Erythroblast (primary cell): Measurements from ENCODE around the gene NBPF6.

ENCODE experiments used
- GATA1 ChIP-seq: IDR thresholded peaks from 2 replicates; pipeline ENCODE4 v1.6.1; 2011; ENCODE audit warnings: low read depth, mild to moderate bottlenecking, control low read depth, low read length, moderate library complexity
- POLR2A ChIP-seq: IDR thresholded peaks from 2 replicates; pipeline ENCODE4 v1.6.1; 2011; ENCODE audit warnings: mild to moderate bottlenecking, low read length

- TF ChIP-seq POLR2A (no peak), GATA1 (no peak)
These were observed 53.1 kb downstream of the NBPF6 start for GRCh38 chr1:108503062-108503733.
